GM19328 (cell line): ENCODE measurements around the gene ZNF606.

Experiments used
- ATAC-seq: cut with Tn5 transposase; IDR thresholded peaks from one replicate; pipeline ENCODE4 v1.9.1; 2021; ENCODE audit warnings: mild to moderate bottlenecking, moderate library complexity; ENCODE audit not compliant: unreplicated experiment

ZNF606 gene

DNA sequence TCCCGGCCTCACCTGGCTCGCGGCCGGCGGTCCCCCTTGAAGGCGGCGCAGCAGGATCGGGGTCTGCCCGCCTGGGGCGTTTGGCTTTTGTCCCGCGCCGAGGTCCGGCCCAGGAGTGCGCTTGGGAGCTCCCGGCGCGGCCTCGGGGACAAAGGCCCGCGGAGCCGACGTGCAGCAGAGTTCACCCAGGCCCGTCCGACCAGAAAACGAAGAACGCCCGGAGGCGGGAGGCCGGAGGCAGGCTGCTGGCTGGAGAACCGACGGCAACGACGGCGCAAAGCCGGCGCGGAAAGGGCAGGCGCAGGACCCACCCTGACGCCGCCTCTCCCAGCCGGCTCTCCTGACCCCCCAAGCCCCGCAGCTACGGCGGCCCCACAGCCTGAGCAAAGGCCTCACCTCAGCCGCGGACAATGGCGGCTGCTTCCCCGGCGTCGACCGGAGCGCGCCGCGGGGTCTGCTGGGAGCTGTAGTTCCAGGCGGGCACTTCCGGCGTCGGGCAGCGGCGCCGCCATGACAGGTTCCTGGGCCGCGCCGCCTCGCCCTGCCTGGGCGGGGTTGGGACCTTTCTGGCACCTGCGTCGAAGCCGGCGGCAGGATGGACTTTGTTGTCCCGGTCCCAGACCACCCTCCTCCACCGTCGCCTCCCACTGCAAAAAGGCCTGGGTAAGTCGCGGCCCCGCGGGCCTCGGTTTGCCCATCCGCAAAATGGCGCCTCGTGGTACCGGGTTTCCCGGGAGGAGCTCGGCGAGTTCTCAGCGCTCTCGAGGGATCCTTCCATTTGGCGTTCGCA lies at the start of gene ZNF606:
TSS of gene ZNF606 (minus strand) at position 437 of the 790 bp plus-strand sequence. CDS start 1,501 bp downstream, outside the sequence.
- ATAC-seq = peak; percentile 91

DNA sequence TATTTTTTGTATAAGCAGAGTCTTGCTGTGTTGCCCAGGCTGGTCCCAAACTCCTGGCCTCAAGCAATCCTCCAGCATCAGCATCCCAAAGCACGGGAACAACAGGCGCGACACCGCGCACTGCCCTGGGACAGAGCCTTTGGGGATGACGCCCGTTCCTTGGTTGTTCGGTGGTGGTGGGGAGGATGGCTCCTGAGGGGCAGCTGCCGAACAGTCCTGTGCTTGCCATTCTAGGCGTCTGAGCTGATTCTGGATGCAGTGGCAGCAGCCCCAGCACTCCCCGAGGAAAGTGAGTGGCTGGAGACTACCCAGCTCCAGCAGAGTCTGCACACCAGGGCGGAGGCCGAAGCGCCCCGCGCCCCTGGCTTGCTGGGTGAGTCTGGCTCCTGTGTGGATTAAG lies 49.6 kb upstream of the ZNF606 start:
- no peak for ATAC-seq

DNA sequence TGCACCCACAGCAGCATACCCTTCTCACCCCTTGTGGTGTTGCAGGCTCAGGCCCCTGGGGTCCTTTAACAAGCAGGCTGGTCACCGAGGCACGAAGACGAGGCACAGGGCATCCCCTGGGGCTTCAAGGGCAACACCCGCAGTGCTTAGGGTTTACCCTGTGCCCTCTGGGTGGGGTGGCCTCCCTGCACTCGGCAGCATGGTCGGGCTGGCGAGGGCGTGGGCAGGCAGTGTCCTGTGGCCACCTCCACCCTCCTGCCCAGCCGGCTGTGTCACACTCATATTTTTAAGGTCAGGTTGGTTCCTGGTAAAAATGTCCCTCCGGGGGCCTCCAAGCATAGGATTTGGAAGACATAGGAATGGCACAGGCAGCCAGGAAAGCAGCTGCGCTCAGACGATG lies 45.1 kb upstream of the ZNF606 start:
- ATAC-seq = no peak

DNA sequence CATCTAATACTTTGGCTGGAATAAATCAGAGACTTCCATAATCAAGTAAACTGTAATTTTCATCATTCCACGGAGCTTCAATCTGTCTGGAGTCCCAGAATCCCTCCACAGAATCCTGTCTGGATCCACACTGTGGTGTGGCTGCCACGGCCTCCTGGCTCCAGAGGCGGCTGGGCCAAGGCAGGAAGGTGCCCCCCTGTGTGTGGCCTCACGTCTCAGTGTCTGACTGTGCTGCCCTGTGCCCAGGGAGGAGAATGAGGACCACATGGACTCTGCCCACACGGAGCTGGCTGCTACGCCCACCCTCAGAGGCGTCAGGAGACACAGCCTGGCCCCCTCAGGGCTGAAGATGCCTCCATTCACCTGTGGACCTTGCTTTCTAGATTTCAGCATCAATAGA lies 44.2 kb upstream of the ZNF606 start:
- no peak for ATAC-seq

DNA sequence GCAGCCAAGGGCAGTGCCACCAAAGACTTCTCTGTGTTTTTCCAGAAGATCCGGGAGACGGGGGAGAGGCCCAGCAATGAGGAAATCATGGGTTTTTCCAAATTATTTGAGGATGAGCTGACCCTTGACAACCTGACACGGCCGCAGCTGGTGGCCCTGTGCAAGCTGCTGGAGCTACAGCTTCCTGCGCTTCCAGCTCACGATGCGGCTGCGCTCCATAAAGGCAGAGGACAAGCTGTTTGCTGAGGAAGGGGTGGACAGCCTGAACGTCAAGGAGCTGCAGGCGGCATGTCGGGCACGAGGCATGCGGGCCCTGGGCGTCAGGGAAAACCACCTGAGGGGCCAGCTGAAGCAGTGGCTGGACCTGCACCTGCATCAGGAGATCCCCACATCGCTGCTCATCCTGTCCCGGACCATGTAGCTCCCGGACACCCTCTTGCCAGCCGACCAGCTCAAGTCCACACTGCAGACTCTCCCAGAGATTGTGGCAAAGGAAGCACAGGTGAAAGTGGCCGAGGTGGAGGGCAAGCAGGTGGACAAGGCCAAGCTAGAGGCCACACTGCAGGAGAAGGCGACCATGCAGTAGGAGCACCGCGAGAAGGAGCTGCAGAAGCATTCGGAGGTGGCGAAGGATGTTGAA lies 42.9 kb upstream of the ZNF606 start:
- no peak for ATAC-seq

DNA sequence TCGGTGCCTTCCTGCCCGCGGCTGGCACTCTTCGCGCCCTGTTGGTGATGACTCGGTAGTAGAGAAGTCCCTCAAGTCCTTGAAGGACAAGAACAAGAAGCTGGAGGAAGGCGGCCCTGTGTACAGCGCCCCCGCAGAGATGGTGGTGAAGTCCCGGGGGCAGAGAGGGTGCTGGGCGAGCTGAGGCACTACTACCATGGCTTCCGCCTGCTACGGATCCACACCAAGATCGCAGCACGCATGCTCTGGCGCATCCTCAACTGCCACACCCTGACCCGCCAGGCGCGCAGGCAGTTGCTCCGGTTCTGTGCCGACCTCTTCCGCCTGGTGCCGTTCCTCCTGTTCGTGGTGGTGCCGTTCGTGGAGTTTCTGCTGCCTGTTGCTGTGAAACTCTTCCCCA lies 42.3 kb upstream of the ZNF606 start:
- no peak for ATAC-seq

DNA sequence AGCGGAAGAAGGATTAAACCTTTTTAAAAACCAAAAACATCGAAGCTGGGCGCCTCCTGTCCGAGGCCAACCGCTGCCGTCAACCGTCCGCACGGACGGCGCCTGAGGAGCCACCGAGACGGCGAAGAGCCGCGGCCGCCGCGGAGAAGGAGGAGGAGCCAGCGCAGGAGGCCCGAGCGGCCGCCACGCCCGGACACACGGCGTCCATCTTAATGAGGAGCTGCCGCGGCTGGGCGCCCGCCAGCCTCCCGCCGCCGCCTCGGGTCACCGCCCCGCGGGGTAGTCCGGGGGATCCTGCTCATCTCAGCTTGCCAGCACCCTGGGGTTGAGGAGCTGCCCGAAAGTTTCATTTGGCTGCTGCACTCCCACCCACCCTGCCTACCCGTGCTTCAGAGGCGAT lies 41.8 kb upstream of the ZNF606 start:
- ATAC-seq = no peak

DNA sequence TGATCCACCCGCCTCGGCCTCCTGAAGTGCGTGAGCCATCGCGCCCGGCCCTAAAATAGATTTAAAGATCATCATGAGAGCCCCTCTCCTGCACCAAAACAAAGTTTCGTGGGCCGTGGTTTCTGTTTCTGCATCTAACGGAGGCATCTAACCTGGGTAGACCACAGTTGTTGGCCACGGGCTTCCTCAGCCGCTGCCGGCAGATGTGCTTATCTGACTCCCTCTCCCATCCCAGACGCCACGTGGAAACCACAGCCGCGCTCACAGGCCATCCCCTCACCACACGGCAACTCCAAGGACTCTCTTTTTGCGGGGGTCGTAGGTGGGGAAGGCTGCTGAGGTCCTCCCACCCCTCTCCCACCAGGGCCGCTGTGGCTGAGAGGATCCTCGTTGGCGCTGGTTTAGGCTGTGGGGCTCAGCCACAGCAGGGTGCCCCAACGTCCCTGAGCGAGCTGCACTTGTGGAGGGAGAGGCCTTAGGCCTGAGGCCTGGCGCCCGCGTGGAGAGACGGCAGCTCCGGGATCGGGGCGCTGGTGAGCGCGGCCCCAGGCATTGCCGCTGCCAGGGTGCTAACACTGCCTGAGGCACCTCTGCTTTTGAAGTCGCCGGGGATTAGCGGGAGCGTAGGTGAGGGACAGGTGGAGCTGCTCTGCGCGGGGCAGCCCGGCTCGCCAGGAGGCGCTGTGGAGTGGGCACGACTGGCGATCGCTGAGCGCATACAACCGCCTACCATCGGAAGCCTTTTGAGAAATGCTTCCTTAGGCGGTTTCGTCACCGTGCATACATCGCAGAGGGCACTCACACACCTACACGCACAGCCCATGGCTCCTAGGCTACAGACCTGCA lies 40.1 kb upstream of the ZNF606 start:
- ATAC-seq = no peak

DNA sequence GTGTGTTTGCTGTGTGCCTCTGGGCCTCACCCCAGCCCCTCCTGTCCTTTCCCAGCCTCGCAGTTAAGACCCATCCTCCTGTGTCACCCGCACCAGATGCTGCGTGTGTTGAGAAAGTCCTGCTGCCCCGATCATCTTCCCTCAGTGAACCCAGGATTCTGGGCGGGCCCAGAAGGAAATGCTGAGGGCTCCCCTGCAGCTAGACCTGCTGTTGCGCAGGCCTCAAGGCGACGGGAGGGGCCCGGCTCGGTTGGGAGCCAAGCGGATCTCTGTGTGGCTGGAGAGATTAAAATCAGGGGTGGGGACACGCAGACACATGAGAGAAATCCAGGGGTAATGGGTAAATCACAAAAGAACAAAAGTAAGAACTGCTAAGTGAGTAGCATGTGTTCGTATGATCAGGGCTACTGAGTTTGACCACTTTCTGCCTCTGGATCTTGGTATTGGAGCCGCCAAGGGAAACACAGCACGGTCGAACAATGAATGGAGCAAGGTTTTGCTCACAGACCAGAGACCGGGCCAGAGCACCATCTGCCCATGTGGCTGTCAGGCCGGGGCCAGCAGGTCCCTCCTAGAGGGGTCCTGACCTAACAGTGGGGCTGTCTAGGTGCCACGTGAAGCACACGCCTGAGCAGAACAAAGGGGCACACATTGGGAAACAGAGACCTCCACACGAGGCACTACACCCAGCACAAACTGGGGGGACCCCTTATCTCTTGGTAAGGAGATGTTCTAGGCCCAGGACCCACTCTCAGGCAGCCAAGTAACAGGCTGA lies 38.3 kb upstream of the ZNF606 start:
- no peak for ATAC-seq

DNA sequence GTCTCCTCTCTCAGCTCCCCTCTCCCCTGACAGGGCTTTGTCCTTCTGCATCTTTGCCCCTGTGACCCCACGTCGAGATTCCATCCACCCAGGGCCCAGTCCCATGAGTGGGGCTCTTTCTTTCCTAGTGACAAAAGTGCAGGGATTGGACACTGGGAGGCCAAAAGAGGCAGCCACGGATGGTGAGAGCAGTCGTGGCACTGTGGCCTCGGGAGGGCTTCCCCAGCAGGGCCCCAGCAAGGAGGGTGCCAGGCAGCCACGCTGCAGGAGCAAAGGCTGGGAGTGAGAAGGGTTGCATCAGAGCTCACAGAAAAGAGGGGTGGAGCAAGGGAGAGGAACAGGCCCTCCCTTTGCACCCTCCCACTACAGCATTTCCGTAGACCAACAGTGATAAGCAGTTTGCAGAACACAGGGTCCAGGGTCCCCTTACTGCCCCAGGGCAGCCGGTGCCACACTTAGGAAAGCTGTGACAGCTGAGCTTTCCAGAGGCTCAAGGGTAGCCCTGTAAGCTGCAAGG lies 36.1 kb upstream of the ZNF606 start:
- ATAC-seq = no peak

DNA sequence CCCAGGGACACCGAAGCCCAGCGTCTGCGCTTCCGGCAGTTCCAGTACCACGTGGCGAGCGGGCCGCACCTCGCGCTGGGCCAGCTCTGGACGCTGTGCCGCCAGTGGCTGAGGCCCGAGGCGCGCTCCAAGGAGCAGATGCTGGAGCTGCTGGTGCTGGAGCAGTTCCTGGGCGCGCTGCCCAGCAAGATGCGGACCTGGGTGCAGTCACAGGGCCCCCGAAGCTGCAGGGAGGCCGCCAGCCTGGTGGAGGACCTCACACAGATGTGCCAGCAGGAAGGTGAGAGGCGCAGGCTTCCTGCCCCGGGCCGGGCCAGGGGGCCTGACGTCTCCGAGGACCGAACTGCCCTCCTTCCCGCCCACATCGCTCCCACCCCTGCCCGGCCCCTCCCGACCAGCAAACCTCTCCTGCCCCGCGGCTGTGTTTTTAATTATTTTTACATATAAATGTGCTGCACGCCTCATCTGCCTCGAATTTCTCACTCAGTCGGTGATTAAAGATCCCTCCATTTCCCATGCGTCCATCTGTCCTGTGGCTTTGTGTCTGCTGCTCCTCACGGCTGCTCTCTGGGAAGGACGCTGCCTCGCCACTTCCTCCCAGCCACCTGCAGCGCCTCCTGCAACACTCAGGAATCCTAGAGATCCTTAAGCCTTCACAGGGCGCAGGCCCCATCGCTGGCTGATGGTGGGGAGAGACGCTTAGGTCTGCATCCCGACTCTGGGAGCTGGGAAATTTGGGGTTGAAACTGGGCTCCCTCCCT lies 35.5 kb upstream of the ZNF606 start:
- ATAC-seq = no peak

DNA sequence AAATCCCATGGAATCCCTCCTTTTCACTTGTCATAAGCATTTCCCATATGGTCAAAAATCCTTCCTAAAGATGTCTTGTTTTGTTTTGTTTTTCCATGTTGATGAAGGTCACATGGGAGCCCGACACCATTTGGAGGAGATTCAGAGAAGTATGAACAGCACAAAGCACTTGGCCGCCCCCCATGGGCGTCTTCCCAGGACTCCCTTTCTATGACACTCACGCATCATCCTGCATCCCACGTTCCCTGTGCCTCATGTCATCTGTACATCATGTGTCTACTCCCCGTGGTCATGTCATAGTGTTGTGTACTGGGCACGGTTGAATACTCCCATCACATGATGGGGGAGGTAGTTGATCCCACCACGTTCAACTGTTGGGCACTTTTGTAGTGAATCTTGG lies 33.2 kb upstream of the ZNF606 start:
- no peak for ATAC-seq

DNA sequence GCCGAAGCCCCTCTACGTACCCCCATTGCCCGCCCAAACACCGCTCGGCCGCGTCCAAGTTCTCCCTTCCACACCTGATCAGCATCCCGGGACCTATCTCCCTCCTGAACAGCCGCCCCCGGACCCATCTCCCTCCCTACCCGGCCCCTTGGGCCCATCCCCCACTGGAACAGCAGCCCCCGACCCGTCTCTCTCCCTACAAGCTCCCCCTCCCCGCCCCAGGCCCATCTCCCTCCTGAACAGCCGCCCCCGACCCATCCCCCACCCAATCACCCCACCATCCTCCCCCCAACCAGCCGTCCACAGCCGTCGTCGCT lies 31.8 kb upstream of the ZNF606 start:
- no peak for ATAC-seq

DNA sequence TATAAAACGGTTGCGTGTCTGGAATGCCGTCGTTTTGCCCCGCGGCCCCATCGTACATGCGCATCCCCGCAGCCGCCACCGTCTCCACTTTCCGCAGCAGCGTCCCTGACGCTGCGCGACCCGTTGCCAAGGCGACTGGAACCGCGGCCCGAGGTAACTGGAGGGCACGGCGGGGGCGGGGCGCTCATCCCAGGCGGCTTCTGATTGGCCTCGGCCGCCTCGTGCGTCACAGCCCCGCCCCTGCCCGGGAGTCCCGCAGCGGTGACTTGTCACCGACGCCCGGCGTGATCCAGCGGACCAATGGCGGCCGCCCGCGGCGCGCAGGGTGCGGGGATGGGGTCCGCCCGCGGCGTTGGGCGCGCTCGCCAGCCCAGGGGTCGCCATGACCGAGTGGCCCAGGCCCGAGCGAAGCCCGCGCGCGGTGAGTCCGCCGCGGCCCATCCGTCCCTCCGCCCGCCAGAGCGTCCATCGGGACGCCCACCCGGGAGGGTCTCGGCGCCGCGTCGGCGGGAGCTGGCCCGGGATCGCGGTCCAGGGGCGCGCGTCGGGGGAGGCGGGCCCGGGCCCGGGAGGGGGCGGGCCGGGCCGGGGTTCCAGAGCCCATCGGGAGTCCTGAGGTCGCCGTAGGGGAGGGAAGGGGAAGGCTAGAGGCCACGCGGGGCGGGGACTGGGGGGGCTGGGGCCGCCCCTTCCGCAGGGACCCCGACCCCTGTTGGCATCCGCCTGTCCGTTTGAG lies 31.3 kb upstream of the ZNF606 start, which contains the start of gene ZSCAN1:
TSS of gene ZSCAN1 (plus strand) at position 285 of the 736 bp plus-strand sequence. CDS start 3,812 bp downstream, outside the sequence.
- no peak for ATAC-seq

DNA sequence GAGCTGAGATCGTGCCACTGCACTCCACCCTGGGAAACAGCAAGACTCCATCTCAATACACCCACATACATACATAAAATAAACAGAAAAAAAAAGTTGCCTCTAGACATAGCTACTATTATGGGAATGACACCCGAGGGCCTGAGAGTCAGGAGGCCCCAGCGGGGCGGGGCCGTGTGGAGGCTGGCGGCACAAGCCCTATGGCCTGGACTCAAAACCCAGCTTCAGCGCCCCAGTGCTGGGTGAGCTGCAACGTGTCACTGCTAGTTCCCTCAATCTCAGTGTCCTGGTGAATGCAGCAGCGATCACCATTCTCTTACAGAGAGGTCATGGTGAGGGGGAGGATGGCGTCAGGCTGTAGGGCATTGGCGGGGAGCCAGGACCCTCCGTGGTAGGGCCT lies 22.0 kb upstream of the ZNF606 start:
- no peak for ATAC-seq

DNA sequence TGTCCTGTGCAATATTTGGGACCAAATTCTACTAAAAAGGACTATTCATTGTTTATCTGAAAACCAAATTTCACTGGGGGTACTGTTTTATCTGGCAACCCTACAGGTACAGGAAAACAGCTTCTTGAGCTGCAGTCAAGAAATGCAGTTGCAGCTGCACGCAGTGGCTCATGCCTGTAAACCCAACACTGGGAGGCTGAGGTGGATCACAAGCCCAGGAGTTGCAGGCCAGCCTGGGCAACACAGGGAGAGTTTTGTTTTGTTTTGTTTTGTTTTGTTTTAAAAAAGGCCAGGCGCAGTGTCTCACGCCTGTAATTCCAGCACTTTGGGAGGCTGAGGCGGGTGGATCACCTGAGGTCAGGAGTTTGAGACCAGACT lies 19.7 kb upstream of the ZNF606 start:
- no peak for ATAC-seq

DNA sequence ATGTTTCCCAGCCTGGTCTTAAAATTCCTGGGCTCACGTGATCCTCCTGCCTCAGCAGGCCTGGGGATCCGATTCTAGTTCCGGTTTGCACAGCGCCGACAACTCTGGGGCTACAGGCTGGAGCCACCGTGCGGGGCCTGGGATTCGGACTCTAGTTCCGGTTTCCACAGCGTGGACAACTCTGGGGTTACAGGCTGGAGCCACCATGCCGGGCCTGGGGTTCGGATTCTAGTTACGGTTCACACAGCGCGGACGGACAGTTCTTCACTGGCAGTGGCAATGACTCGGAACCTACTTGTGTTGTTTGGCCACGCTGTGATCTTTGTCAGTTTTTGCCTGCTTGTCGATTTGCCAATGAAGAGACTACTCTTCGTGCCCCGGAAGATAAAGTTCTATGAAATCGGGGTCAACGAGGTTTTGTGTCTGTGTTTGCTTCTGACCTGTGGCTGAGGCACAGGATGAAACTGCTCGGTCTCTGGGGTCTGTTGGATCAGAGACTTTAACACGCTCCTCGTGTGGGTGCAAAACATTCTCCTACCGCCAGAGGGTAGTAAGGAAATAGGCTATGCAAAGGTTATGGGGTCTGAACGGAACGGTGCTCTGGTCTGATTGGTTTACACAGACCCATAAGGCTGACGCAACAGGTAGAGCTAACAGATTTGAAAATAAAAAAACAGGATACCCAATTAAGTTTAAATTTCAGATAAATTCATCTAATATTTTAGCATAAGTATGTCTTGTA lies 19.1 kb upstream of the ZNF606 start:
- ATAC-seq = no peak

DNA sequence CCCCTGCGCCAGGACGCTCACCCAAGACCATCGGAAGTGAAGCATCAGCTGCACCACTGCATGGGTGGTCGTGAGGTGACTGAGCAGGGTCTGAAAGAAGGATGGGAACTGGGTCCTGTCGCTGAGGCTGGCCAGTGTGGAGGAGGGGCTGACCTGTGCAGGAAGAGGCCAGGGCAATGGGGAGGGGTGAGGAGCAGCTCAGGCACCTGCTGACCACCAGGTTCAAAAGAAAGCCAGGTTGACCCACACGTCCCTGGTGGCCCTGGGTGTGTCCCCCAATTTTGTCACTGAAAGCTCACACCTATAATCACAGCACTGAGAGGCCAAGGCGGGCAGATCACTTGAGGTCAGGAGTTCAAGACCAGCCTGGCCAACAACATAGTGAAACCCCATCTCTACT lies 17.5 kb upstream of the ZNF606 start:
- ATAC-seq = no peak

DNA sequence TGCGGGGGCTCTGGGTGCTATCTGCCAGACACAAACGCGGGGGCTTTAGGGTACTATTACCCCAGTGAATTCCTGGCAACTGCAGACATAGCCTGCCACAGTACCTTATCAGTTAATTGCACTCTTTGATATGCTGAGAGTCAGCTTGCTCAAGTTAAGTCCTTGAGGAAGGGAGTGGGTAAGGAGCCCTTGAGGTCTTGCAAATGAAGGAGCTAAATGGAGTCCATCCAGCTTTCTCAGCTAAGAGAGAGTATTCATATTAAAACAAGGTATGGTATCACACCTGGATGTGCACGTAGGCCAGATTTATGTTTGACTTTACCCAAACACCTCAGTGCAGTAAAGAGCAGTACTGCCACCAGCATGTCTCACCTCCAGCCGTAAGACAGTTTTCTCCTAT lies 11.5 kb upstream of the ZNF606 start:
- ATAC-seq = no peak
